Hippocampal formation (tissue), 2 donors: Measurements from ENCODE around the gene PTGIS.

Experiments used
- DNase-seq, 2 donors: peaks; one replicate each; lab custom pipeline; 2025; lab: John Stamatoyannopoulos, UW

The PTGIS gene

GRCh38 chr20:49560186-49560585 lies 7.8 kb downstream of the PTGIS start:
- no peak for DNase-seq

- no peak for DNase-seq
Measured at GRCh38 chr20:49559411-49560081, 8.4 kb downstream of the PTGIS start.

DNA sequence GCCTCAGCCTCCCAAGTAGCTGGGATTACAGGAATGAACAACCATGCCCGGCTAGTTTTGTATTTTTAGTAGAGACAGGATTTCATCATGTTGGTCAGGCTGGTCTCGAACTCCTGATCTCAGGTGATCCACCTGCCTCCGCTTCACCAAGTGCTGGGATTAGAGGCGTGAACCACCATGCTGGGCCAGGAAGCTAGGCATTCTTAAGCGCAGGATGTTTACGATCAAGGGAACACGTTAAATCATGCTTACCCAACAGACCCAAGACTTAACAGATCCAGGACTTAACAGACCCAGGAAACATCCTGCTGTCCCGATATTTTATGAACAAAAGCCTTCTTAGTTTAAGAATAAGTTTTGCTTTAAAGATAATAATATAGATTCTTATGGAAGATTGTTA lies 9.1 kb downstream of the PTGIS start:
- DNase-seq, result no peak

GRCh38 chr20:49557449-49557848 lies 10.5 kb downstream of the PTGIS start:
- DNase-seq, result no peak

- no peak for DNase-seq
Measured at GRCh38 chr20:49556621-49557020, 11.3 kb downstream of the PTGIS start.

GRCh38 chr20:49549801-49550551 lies 18.0 kb downstream of the PTGIS start:
- no peak for DNase-seq

GRCh38 chr20:49548371-49548947 lies 19.5 kb downstream of the PTGIS start:
- DNase-seq, result no peak

GRCh38 chr20:49545572-49545971 lies 22.4 kb downstream of the PTGIS start:
- no peak for DNase-seq

DNA sequence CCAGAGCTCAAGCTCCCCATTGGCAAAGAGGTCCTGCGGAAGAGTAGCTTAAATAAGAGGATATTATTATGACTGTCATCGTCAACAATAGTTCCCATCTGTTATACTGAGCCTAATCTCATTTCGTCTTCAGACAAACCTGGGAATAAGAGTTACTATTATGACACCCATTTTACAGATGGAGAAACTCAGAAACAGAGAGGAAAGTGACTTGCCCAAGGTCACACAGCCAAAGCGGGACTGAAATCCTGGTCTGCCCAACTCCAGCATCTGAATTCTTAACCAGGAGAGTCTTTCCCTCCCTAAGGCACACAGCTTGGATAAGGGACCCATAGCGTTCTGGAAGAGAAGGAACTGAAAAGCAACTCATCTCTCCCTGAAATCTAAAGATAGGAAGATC lies 23.4 kb downstream of the PTGIS start:
- DNase-seq, result no peak

GRCh38 chr20:49543858-49544437 lies 24.0 kb downstream of the PTGIS start:
- DNase-seq, result no peak

DNA sequence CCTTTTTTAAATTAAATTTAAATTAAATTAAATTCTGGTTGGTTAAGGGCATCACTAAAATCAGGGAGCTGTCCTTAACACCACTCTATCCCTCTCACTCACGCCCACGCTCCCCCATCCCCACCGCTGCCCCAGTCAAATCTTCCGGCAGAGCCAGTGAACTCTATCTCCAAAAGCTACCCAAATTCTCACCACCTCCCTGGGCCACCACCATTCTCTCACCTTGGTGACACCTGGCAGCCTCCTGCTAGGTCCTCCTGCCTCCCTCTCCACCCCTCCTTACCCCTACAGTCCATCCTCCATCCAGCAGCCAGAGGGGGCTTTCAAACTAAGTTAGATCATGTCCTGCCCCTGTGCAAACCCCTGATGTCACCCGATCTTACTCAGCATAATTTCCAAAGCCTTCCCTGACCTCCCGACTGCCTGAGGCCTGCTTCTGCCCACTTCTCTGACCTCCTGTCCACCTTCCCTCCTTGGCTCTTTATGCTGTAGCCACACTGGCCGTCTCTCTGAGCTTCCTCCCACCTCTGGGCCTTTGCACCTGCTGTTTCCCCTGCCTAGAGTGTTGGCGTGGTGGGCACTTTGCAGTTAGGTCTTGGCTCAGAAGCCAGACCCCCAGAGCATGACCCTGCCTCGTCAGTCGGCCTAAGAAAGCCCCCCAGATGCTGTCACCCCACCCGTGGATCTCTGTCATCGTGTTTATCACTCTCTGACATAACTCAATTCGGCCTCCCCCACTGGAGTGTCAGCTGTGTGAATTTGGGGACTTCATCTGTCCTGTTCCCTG lies 24.7 kb downstream of the PTGIS start:
- DNase-seq, result no peak

DNA sequence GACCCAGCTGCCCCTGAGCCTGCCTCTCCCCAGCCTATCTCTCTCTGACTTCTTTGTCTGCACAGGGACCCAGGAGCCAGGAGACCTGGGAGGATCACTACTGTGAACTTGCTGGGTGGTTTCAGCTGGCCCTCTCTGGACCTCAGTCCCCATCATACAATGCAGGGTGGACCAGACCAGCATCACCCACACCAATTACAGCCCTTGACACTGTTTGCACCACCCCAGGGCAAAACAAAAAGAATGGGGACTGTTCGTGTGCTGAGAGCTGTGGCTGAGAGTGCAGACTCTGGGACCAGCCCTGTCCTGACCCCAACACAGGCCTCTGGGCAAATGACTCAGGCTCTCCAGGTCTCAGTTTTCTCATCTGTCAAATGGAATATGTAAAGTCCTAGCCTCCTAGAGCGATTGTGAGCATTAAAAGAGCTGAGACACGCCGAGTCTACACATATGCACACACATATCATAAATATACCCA lies 25.4 kb downstream of the PTGIS start:
- DNase-seq, result no peak

- peak; percentile 12 to 13 for DNase-seq
Measured at GRCh38 chr20:49541733-49542513, 26.0 kb downstream of the PTGIS start.

- no peak for DNase-seq
Measured at GRCh38 chr20:49540687-49541435, 27.1 kb downstream of the PTGIS start.

GRCh38 chr20:49540232-49540620 lies 27.7 kb downstream of the PTGIS start:
- no peak for DNase-seq

DNA sequence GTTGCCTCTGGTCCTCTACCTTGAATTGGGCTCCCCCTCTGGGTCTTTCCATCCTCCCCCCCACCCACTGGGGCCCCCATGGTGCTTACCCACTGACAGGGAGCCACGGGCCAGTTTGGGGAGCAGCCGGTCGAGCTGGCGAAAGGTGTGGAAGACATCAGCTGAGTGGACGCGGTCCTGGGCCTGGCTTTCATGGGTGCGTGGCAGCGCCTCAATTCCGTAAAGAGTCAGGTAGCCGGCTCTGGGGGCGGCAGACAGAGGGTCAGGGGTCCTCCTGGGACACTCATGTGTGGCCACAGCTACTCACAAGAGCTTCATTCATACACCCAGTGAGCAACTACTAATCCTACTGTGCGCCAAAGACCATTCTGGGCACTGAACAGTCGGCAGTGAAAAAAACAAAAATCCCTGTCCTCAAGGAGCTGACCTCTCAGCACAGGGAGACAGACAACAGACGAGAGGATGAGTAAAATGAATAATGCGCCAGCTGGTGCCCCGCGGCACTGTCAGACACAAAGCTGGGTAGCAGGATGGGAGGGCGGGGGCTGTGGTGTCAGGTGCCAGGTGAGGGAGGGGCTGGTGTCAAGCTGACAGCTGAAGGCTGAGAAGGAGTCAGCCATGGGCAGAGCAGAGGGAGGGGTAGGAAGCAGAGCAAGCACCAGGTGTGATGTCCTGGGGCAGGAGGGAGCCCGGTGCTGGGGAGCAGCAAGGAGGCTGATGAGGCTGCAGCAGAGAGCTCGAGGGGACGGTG lies 28.3 kb downstream of the PTGIS start:
- no peak for DNase-seq

DNA sequence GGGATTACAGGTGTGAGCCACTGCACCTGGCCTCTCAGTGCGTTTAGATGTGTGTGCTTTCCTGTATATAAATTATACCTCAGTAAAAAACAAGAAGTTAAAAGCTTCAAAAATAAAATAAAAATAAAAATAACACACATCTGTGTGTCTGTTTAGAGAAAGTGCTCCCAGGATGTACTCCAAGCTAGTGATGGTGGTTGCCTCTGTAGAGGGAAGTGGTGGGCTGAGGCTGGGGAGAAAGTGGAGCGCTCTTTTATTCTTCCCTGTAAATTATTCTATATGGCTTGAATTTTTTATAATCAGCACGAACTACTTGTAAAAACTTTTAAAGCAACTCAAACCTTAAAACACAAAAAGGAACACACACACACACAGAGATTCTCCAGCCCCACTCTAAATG lies 29.0 kb downstream of the PTGIS start:
- DNase-seq, result no peak

GRCh38 chr20:49534255-49534712 lies 33.7 kb downstream of the PTGIS start:
- peak; percentile 6 to 17 for DNase-seq

- DNase-seq, result no peak
Measured at GRCh38 chr20:49532285-49532946, 35.5 kb downstream of the PTGIS start.
